ENCODE data around the gene TANC1. TPM values are rescaled to one million over a fixed set of nuclear protein-coding genes. Genes with fewer than 3 reads are reported as not detected.
A peak's percentile ranks its signal among the peaks of the same experiment; 100 is the strongest.

Gene TANC1
- total RNA-seq, 1 donor: 34.7 TPM

- H4K20me1 ChIP-seq (ENCODE audit: insufficient read depth, low read length): no peaks in the 10 kb centered on the region
- H3K27ac ChIP-seq (ENCODE audit: low read depth, low read length): no peak overlapping the region
- peaks cover 7% of the 10 kb centered on the region for H3K79me2 ChIP-seq (ENCODE audit: insufficient read depth, low read length)
- peak; percentile 72 for DNase-seq (ENCODE audit: insufficient read length, low spot score, missing footprints)
- H3K27me3 ChIP-seq (ENCODE audit: insufficient read depth, low read length): no peaks in the 10 kb centered on the region
- no peaks in the 10 kb centered on the region for H3K36me3 ChIP-seq (ENCODE audit: insufficient read depth, low read length)
- H3K9me3 ChIP-seq (ENCODE audit: low read depth, low read length): no peaks in the 10 kb centered on the region
- no peak overlapping the region for H2AFZ ChIP-seq (ENCODE audit: low read length)
- H3K4me2 ChIP-seq (ENCODE audit: insufficient read depth, low read length): peak overlapping the region; percentile 37
- TF ChIP-seq, protein P1, sequence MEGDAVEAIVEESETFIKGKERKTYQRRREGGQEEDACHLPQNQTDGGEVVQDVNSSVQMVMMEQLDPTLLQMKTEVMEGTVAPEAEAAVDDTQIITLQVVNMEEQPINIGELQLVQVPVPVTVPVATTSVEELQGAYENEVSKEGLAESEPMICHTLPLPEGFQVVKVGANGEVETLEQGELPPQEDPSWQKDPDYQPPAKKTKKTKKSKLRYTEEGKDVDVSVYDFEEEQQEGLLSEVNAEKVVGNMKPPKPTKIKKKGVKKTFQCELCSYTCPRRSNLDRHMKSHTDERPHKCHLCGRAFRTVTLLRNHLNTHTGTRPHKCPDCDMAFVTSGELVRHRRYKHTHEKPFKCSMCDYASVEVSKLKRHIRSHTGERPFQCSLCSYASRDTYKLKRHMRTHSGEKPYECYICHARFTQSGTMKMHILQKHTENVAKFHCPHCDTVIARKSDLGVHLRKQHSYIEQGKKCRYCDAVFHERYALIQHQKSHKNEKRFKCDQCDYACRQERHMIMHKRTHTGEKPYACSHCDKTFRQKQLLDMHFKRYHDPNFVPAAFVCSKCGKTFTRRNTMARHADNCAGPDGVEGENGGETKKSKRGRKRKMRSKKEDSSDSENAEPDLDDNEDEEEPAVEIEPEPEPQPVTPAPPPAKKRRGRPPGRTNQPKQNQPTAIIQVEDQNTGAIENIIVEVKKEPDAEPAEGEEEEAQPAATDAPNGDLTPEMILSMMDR (IDR thresholded peaks at IDR 0.05; ENCODE audit: extremely low read depth, low read depth, low read length): peak; percentile 96
- H3K4me1 ChIP-seq (ENCODE audit: insufficient read depth, low read length): peaks cover 7% of the 10 kb centered on the region
- H3K4me3 ChIP-seq (ENCODE audit: insufficient read depth, low read length): no peak overlapping the region
Observed at GRCh38 chr2:159118115-159118858, 149.8 kb downstream of the TANC1 start.

GRCh38 chr2:159118859-159119500 is 150.5 kb downstream of the TANC1 start:
- H3K79me2 ChIP-seq (ENCODE audit: insufficient read depth, low read length): peaks cover 8% of the 10 kb centered on the region
- no peaks in the 10 kb centered on the region for H3K36me3 ChIP-seq (ENCODE audit: insufficient read depth, low read length)
- no peak for DNase-seq (ENCODE audit: insufficient read length, low spot score, missing footprints)
- H3K9me3 ChIP-seq (ENCODE audit: low read depth, low read length): no peaks in the 10 kb centered on the region
- H3K27me3 ChIP-seq (ENCODE audit: insufficient read depth, low read length): no peaks in the 10 kb centered on the region
- no peaks in the 10 kb centered on the region for H4K20me1 ChIP-seq (ENCODE audit: insufficient read depth, low read length)
- TF ChIP-seq, protein P1 (IDR thresholded peaks at IDR 0.05; ENCODE audit: extremely low read depth, low read depth, low read length): peak; percentile 5
- no peak overlapping the region for H2AFZ ChIP-seq (ENCODE audit: low read length)
- no peak overlapping the region for H3K4me3 ChIP-seq (ENCODE audit: insufficient read depth, low read length)
- H3K27ac ChIP-seq (ENCODE audit: low read depth, low read length): no peak overlapping the region
- no peak overlapping the region for H3K4me2 ChIP-seq (ENCODE audit: insufficient read depth, low read length)
- peaks cover 11% of the 10 kb centered on the region for H3K4me1 ChIP-seq (ENCODE audit: insufficient read depth, low read length)

DNA sequence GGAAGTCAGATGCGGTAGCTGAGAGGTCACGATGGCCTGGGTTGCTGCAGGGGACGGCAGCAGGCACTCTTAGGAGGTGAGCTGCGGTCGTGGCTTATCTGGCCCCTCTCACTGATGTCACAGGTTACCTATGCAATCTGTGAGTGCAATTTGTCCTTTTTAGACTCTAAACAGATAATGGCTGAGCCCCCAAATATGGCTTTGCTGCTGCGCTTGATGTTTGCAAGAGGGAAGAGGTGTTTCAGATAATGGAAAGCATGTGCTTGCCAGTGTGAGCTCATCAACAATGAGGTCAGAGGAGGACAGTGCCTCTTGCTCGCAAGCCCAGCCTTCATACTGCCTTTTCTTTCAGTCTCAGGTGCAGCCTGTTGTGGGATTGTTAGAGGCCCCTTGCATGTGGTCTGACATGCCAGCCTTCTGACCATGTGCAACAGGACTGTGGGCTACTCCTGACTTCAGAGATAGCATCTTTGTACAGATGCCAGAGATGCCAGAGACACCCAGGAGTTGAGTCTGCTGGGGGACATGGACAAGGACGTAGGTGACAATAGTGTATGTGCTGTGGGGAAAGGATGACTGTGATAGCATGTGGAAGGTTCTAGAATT is 151.3 kb downstream of the TANC1 start:
- Histone ChIP-seq H3K4me1 (ENCODE audit: insufficient read depth, low read length) (peaks cover 17% of the 10 kb centered on the region), H3K4me2 (ENCODE audit: insufficient read depth, low read length) (no peak overlapping the region), H3K79me2 (ENCODE audit: insufficient read depth, low read length) (peaks cover 8% of the 10 kb centered on the region), H3K9me3 (ENCODE audit: low read depth, low read length) (no peaks in the 10 kb centered on the region), H3K36me3 (ENCODE audit: insufficient read depth, low read length) (no peaks in the 10 kb centered on the region), H4K20me1 (ENCODE audit: insufficient read depth, low read length) (no peaks in the 10 kb centered on the region), H3K4me3 (ENCODE audit: insufficient read depth, low read length) (no peak overlapping the region), H2AFZ (ENCODE audit: low read length) (no peak overlapping the region), H3K27me3 (ENCODE audit: insufficient read depth, low read length) (no peaks in the 10 kb centered on the region), H3K27ac (ENCODE audit: low read depth, low read length) (no peak overlapping the region)
- TF ChIP-seq, protein P1 (IDR thresholded peaks at IDR 0.05; ENCODE audit: extremely low read depth, low read depth, low read length): no peak
- peak; percentile 15 for DNase-seq (ENCODE audit: insufficient read length, low spot score, missing footprints)

GRCh38 chr2:159123786-159124185 is 155.3 kb downstream of the TANC1 start:
- Histone ChIP-seq H4K20me1 (ENCODE audit: insufficient read depth, low read length) (no peaks in the 10 kb centered on the region), H3K9me3 (ENCODE audit: low read depth, low read length) (no peaks in the 10 kb centered on the region), H3K36me3 (ENCODE audit: insufficient read depth, low read length) (no peaks in the 10 kb centered on the region), H3K4me3 (ENCODE audit: insufficient read depth, low read length) (no peak overlapping the region), H3K4me2 (ENCODE audit: insufficient read depth, low read length) (no peak overlapping the region), H2AFZ (ENCODE audit: low read length) (no peak overlapping the region), H3K27me3 (ENCODE audit: insufficient read depth, low read length) (no peaks in the 10 kb centered on the region), H3K4me1 (ENCODE audit: insufficient read depth, low read length) (peaks cover 39% of the 10 kb centered on the region), H3K27ac (ENCODE audit: low read depth, low read length) (peak overlapping the region; percentile 90), H3K79me2 (ENCODE audit: insufficient read depth, low read length) (peaks cover 10% of the 10 kb centered on the region)
- TF ChIP-seq, protein P1 (IDR thresholded peaks at IDR 0.05; ENCODE audit: extremely low read depth, low read depth, low read length): no peak
- no peak for DNase-seq (ENCODE audit: insufficient read length, low spot score, missing footprints)

Measured in osteoblast (primary cell).